ENCODE measurements around the gene UTF1. TPM values are rescaled to one million over a fixed set of nuclear protein-coding genes. Genes with fewer than 3 reads are reported as not detected.

UTF1 gene
- total RNA-seq, 1 experiment from 2014 or later, result not detected

GRCh38 chr10:133183646-133184378, 46.2 kb upstream of the UTF1 start:
- intact Hi-C loops (cut with micrococcal nuclease; ENCODE audit: unreplicated experiment), result no loop called here
- Mint-ChIP-seq H3K9me3 (ENCODE audit: low read depth, unreplicated experiment) (no peaks in the 10 kb centered on the region), H3K36me3 (ENCODE audit: insufficient read depth, unreplicated experiment) (peaks cover 4% of the 10 kb centered on the region), H3K27me3 (ENCODE audit: unreplicated experiment) (no peaks in the 10 kb centered on the region), H3K27ac (ENCODE audit: unreplicated experiment) (no peak overlapping the region), H3K4me3 (ENCODE audit: low read depth, unreplicated experiment) (no peak overlapping the region), H3K4me1 (ENCODE audit: low read depth, unreplicated experiment) (no peaks in the 10 kb centered on the region)
- no peak for DNase-seq
- no peak for TF ChIP-seq CTCF (IDR thresholded peaks at IDR 0.05; ENCODE audit: unreplicated experiment)
- CTCF ChIA-PET, result no interaction called here
- no TSS peak for BruUV-seq (replicated peaks)

GRCh38 chr10:133184591-133185244, 45.3 kb upstream of the UTF1 start:
- intact Hi-C loops (cut with micrococcal nuclease; ENCODE audit: unreplicated experiment), result no loop called here
- H3K4me1 Mint-ChIP-seq (ENCODE audit: low read depth, unreplicated experiment), result no peaks in the 10 kb centered on the region
- H3K9me3 Mint-ChIP-seq (ENCODE audit: low read depth, unreplicated experiment), result no peaks in the 10 kb centered on the region
- no TSS peak for BruUV-seq (replicated peaks)
- H3K27me3 Mint-ChIP-seq (ENCODE audit: unreplicated experiment), result no peaks in the 10 kb centered on the region
- DNase-seq, result no peak
- no peak overlapping the region for H3K27ac Mint-ChIP-seq (ENCODE audit: unreplicated experiment)
- CTCF ChIA-PET, result no interaction called here
- peaks cover 4% of the 10 kb centered on the region for H3K36me3 Mint-ChIP-seq (ENCODE audit: insufficient read depth, unreplicated experiment)
- no peak for TF ChIP-seq CTCF (IDR thresholded peaks at IDR 0.05; ENCODE audit: unreplicated experiment)
- no peak overlapping the region for H3K4me3 Mint-ChIP-seq (ENCODE audit: low read depth, unreplicated experiment)

- no peaks in the 10 kb centered on the region for H3K27me3 Mint-ChIP-seq (ENCODE audit: unreplicated experiment)
- BruUV-seq (replicated peaks), result no TSS peak
- peaks cover 4% of the 10 kb centered on the region for H3K36me3 Mint-ChIP-seq (ENCODE audit: insufficient read depth, unreplicated experiment)
- no peak for DNase-seq
- H3K4me1 Mint-ChIP-seq (ENCODE audit: low read depth, unreplicated experiment), result no peaks in the 10 kb centered on the region
- TF ChIP-seq CTCF (IDR thresholded peaks at IDR 0.05; ENCODE audit: unreplicated experiment), result no peak
- H3K9me3 Mint-ChIP-seq (ENCODE audit: low read depth, unreplicated experiment), result no peaks in the 10 kb centered on the region
- intact Hi-C loops (cut with micrococcal nuclease; ENCODE audit: unreplicated experiment), result no loop called here
- CTCF ChIA-PET, result no interaction called here
- no peak overlapping the region for H3K4me3 Mint-ChIP-seq (ENCODE audit: low read depth, unreplicated experiment)
- no peak overlapping the region for H3K27ac Mint-ChIP-seq (ENCODE audit: unreplicated experiment)
These were observed 44.6 kb upstream of the UTF1 start for GRCh38 chr10:133185421-133185820.

GRCh38 chr10:133185916-133186315, 44.1 kb upstream of the UTF1 start:
- Mint-ChIP-seq H3K4me1 (ENCODE audit: low read depth, unreplicated experiment) (no peaks in the 10 kb centered on the region), H3K36me3 (ENCODE audit: insufficient read depth, unreplicated experiment) (peaks cover 4% of the 10 kb centered on the region), H3K27me3 (ENCODE audit: unreplicated experiment) (no peaks in the 10 kb centered on the region), H3K27ac (ENCODE audit: unreplicated experiment) (no peak overlapping the region), H3K4me3 (ENCODE audit: low read depth, unreplicated experiment) (no peak overlapping the region), H3K9me3 (ENCODE audit: low read depth, unreplicated experiment) (no peaks in the 10 kb centered on the region)
- CTCF ChIA-PET, result no interaction called here
- DNase-seq, result no peak
- intact Hi-C loops (cut with micrococcal nuclease; ENCODE audit: unreplicated experiment), result no loop called here
- no peak for TF ChIP-seq CTCF (IDR thresholded peaks at IDR 0.05; ENCODE audit: unreplicated experiment)
- BruUV-seq (replicated peaks), result no TSS peak
